Measurements from ENCODE around the gene SLC27A4. TPM values are rescaled to one million over a fixed set of nuclear protein-coding genes. Genes with fewer than 3 reads are reported as not detected.

The SLC27A4 gene
- total RNA-seq, 1 donor from 2014 or later: 42.2 TPM

- H3K27me3 Mint-ChIP-seq: no peaks in the 10 kb centered on the region
- no peak overlapping the region for H3K27ac Mint-ChIP-seq
- no peaks in the 10 kb centered on the region for H3K9me3 Mint-ChIP-seq
- TF ChIP-seq, protein P1, sequence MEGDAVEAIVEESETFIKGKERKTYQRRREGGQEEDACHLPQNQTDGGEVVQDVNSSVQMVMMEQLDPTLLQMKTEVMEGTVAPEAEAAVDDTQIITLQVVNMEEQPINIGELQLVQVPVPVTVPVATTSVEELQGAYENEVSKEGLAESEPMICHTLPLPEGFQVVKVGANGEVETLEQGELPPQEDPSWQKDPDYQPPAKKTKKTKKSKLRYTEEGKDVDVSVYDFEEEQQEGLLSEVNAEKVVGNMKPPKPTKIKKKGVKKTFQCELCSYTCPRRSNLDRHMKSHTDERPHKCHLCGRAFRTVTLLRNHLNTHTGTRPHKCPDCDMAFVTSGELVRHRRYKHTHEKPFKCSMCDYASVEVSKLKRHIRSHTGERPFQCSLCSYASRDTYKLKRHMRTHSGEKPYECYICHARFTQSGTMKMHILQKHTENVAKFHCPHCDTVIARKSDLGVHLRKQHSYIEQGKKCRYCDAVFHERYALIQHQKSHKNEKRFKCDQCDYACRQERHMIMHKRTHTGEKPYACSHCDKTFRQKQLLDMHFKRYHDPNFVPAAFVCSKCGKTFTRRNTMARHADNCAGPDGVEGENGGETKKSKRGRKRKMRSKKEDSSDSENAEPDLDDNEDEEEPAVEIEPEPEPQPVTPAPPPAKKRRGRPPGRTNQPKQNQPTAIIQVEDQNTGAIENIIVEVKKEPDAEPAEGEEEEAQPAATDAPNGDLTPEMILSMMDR (conservative IDR thresholded peaks at IDR 0.05): no peak
- DNase-seq (ENCODE audit: extremely low spot score, unreplicated experiment): no peak
- H3K4me3 Mint-ChIP-seq: no peak overlapping the region
- H3K4me1 Mint-ChIP-seq (ENCODE audit: unreplicated experiment): peaks cover 4% of the 10 kb centered on the region
- H3K36me3 Mint-ChIP-seq: peaks cover 12% of the 10 kb centered on the region
These were observed 44.6 kb downstream of the SLC27A4 start for GRCh38 chr9:128384801-128385495.

DNA sequence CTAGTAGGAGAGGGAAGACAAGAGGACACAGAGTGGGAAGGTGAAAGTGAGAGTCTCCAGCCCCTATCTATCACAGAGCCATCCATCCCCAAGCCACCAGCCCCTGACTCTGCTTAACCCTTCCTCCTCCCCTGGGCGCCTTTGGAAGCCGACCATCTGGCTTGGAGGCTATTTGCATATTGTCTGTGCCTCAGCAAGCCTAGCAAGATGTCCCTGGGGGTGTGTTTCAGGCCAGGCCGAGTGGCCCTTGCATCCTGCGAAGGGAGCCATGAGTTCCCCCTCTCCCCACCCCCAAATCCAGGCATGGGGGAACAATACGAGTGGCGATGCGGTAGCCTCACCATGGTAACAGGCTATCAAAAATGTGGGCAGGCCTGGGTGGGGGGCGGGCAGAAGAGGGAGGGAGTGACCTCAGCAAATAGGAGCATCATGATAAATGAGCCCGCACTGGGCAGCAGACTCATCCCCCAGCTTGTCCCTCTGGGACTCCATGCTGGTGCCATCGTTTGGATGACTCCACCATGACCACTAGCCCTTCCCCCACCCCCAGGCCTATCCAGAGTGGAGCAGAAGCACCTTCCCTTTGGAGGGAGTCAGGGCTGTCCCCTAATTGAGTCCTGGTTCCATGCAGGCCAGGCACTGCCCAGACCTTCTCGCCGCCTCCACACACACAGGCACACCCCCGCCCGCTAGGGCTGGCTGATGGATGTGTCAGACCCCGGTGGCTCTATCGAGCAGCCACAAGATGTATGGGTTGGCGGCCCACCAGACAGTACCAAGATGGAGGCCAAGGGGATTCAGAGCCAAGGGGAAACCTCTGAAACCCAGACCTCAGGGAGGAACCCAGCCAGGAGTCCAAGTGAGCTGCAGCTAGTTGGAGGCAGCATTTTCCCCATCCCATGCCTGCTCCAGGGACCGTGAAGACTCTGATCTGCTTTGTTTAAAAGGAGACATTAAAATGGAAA is 45.5 kb downstream of the SLC27A4 start:
- Mint-ChIP-seq H3K4me1 (ENCODE audit: unreplicated experiment) (peaks cover 4% of the 10 kb centered on the region), H3K4me3 (no peak overlapping the region), H3K27ac (no peak overlapping the region), H3K36me3 (peaks cover 12% of the 10 kb centered on the region), H3K9me3 (no peaks in the 10 kb centered on the region), H3K27me3 (peaks cover 6% of the 10 kb centered on the region)
- DNase-seq (ENCODE audit: extremely low spot score, unreplicated experiment): no peak
- TF ChIP-seq, protein P1 (conservative IDR thresholded peaks at IDR 0.05): no peak

DNA sequence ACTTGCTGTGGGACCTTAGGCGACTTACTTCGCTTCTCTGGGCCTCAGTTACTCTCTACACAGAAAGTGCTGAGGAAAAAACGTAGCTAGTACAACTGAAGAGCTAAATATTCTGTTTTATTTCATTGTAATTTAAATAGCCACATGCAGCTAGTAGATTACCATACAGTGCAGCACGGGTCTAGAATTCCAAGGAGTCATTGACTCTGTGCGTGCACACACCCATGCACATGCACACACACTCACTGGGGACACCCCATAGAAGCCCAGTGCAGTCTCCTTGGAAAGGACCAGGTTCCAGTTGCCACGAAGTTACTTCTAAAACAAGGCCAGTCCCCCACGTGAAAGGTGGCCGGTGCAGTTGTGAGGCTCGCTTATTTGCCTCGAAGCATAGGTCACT is 47.8 kb downstream of the SLC27A4 start:
- no peaks in the 10 kb centered on the region for H3K4me1 Mint-ChIP-seq (ENCODE audit: unreplicated experiment)
- no peak for DNase-seq (ENCODE audit: extremely low spot score, unreplicated experiment)
- H3K36me3 Mint-ChIP-seq: peaks cover 16% of the 10 kb centered on the region
- peaks cover 26% of the 10 kb centered on the region for H3K27me3 Mint-ChIP-seq
- no peaks in the 10 kb centered on the region for H3K9me3 Mint-ChIP-seq
- no peak overlapping the region for H3K4me3 Mint-ChIP-seq
- no peak overlapping the region for H3K27ac Mint-ChIP-seq
- TF ChIP-seq, protein P1 (conservative IDR thresholded peaks at IDR 0.05): no peak

DNA sequence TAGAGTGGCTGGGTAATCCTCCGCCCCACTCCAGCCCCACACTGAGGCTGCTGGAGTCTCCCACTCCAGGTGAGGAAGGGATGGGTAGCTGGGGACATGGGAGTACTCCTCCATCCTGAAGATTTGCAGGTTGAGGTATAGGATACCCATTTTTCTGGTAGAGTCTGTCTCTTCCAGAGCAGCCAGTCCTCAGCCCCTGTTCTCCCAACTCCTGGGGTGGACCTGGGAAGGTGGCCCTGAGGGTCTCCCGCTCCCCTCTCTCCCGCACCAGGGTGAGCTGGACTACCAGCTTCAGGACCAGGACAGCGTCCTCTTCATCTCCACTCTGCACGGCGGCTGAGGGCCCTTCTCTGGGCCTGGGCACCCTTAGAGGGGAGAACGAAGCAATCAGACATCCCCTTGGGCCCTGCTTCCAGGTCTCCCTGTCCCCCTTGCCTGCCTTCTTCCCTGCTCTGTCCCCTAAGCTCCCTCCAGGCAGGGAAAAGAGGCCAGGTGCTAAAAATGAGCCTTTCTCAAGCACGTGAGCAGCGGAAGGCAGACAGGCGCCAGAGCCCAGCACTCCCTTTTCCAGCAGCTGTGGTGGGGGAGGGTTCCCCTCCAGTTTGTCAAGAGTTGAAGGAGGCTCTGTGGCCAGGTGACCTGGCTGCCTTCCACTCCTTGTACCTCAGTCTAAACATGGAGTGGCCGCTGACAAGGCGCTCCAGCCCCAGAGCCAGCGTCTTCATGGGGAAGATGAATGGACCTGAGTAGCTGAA is 49.2 kb downstream of the SLC27A4 start:
- DNase-seq (ENCODE audit: extremely low spot score, unreplicated experiment): no peak
- TF ChIP-seq, protein P1 (conservative IDR thresholded peaks at IDR 0.05): no peak
- H3K27ac Mint-ChIP-seq: no peak overlapping the region
- H3K4me1 Mint-ChIP-seq (ENCODE audit: unreplicated experiment): peaks cover 5% of the 10 kb centered on the region
- no peak overlapping the region for H3K4me3 Mint-ChIP-seq
- H3K9me3 Mint-ChIP-seq: no peaks in the 10 kb centered on the region
- peaks cover 40% of the 10 kb centered on the region for H3K27me3 Mint-ChIP-seq
- H3K36me3 Mint-ChIP-seq: peaks cover 20% of the 10 kb centered on the region

DNA sequence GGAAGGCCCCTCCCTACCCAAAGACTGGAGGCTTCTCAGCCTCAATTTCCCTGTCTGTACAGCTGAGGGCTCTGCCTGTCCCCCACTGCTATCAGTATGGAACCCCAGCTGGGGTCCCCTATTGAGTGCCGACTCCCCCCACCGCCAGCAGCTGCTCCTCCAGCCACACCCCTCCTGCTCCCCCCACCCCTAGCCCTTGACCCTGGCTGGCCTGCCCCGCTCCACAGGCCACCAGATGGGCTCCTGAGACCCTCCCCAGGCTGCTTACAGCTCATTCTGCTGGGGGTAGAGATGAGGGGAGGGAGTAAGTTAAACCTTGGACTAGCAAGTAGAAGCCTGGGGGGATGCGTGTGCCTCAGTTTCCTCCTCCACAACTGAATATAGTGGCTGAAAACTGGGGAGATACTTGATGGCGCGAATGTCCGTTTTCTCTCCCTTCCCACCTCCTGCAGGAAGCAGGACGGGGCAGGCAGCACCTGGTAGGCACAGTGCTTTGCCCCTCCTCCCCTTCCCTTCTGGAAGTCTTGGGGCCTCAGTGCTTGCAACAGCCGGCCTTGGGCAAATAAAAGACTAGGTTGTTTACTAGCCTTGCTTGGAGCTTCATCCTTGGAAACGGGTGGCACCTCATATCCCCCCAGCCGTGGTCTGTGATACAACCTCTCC is 50.0 kb downstream of the SLC27A4 start:
- H3K27me3 Mint-ChIP-seq: peaks cover 47% of the 10 kb centered on the region
- H3K4me1 Mint-ChIP-seq (ENCODE audit: unreplicated experiment): peaks cover 5% of the 10 kb centered on the region
- H3K36me3 Mint-ChIP-seq: peaks cover 17% of the 10 kb centered on the region
- H3K27ac Mint-ChIP-seq: no peak overlapping the region
- no peak for DNase-seq (ENCODE audit: extremely low spot score, unreplicated experiment)
- no peak overlapping the region for H3K4me3 Mint-ChIP-seq
- TF ChIP-seq, protein P1 (conservative IDR thresholded peaks at IDR 0.05): no peak
- H3K9me3 Mint-ChIP-seq: no peaks in the 10 kb centered on the region
